Measurements from ENCODE around the gene INO80B. TPM values are rescaled to one million over a fixed set of nuclear protein-coding genes. Genes with fewer than 3 reads are reported as not detected.
A peak's percentile ranks its signal among the peaks of the same experiment; 100 is the strongest.
"Not testable (repeated sequence)": the region's sequence is repeated elsewhere in the genome, so short reads cannot be mapped to it uniquely, and the experiment has no call there.

INO80B gene
- polyA plus RNA-seq, 1 donor from 2014 or later: 35.2 TPM

GRCh38 chr2:74441690-74442482 lies 13.0 kb upstream of the INO80B start, which contains the start of gene RTKN:
Gene RTKN (minus strand): TSS chr2:74441937. CDS start chr2:74441816, 121 bp downstream.
- H4K20me1 ChIP-seq (ENCODE audit: insufficient read depth): no peaks in the 10 kb centered on the region
- peak within 1 kb of the TSS; percentile 21 for H2AFZ ChIP-seq (ENCODE audit: low read depth, low read length)
- no peaks in the 10 kb centered on the region for H3F3A ChIP-seq (ENCODE audit: insufficient read depth, low read length, poor library complexity, severe bottlenecking)
- no peaks in the 10 kb centered on the region for H3K9me2 ChIP-seq (ENCODE audit: insufficient read depth, low read length)
- H3K9ac ChIP-seq (ENCODE audit: low read length): peak within 1 kb of the TSS; percentile 45
- peak; percentile 29 for TF ChIP-seq EZH2 (IDR thresholded peaks at IDR 0.05; ENCODE audit: borderline replicate concordance, insufficient read depth, low read length, poor library complexity, severe bottlenecking)
- no peak for TF ChIP-seq REST (IDR thresholded peaks at IDR 0.05; ENCODE audit: borderline replicate concordance)
- no peak for TF ChIP-seq RAD21 (conservative IDR thresholded peaks at IDR 0.05)
- no peak for TF ChIP-seq MXI1 (conservative IDR thresholded peaks at IDR 0.05; ENCODE audit: poor library complexity, severe bottlenecking)
- no peak within 1 kb of the TSS for H3K27ac ChIP-seq (ENCODE audit: low read length)
- peak within 1 kb of the TSS; percentile 57 for H3K4me3 ChIP-seq (ENCODE audit: low read length)
- no peaks in the 10 kb centered on the region for H3K36me3 ChIP-seq (ENCODE audit: insufficient read depth, low read length)
- H3K79me2 ChIP-seq (replicated peaks; ENCODE audit: insufficient read depth, low read length): no peaks in the 10 kb centered on the region
- no peaks in the 10 kb centered on the region for H3K9me3 ChIP-seq (ENCODE audit: low read length)
- peaks cover 29% of the 10 kb centered on the region for H3K27me3 ChIP-seq (ENCODE audit: insufficient read depth, low read depth, low read length)
- no peak within 1 kb of the TSS for H3K4me2 ChIP-seq (ENCODE audit: low read length)

GRCh38 chr2:74442483-74443297 lies 12.2 kb upstream of the INO80B start:
- H3K9me2 ChIP-seq (ENCODE audit: insufficient read depth, low read length); H3K27ac ChIP-seq (ENCODE audit: low read length); H3K9ac ChIP-seq (ENCODE audit: low read length); H3K4me3 ChIP-seq (ENCODE audit: low read length); H2AFZ ChIP-seq (ENCODE audit: low read depth, low read length); H3F3A ChIP-seq (ENCODE audit: insufficient read depth, low read length, poor library complexity, severe bottlenecking); H3K36me3 ChIP-seq (ENCODE audit: insufficient read depth, low read length); H3K79me2 ChIP-seq (replicated peaks; ENCODE audit: insufficient read depth, low read length); H3K4me2 ChIP-seq (ENCODE audit: low read length); H3K9me3 ChIP-seq (ENCODE audit: low read length); H4K20me1 ChIP-seq (ENCODE audit: insufficient read depth): not testable (repeated sequence)
- peaks cover 29% of the 10 kb centered on the region for H3K27me3 ChIP-seq (ENCODE audit: insufficient read depth, low read depth, low read length)

- Histone ChIP-seq H3K4me2 (ENCODE audit: low read length) (no peak overlapping the region), H2AFZ (ENCODE audit: low read depth, low read length) (no peak overlapping the region), H3K4me3 (ENCODE audit: low read length) (no peak overlapping the region), H4K20me1 (ENCODE audit: insufficient read depth) (no peaks in the 10 kb centered on the region), H3F3A (ENCODE audit: insufficient read depth, low read length, poor library complexity, severe bottlenecking) (no peaks in the 10 kb centered on the region), H3K36me3 (ENCODE audit: insufficient read depth, low read length) (no peaks in the 10 kb centered on the region), H3K9me3 (ENCODE audit: low read length) (no peaks in the 10 kb centered on the region), H3K27me3 (ENCODE audit: insufficient read depth, low read depth, low read length) (peaks cover 29% of the 10 kb centered on the region), H3K79me2 (replicated peaks; ENCODE audit: insufficient read depth, low read length) (no peaks in the 10 kb centered on the region), H3K27ac (ENCODE audit: low read length) (no peak overlapping the region), H3K9ac (ENCODE audit: low read length) (no peak overlapping the region), H3K9me2 (ENCODE audit: insufficient read depth, low read length) (no peaks in the 10 kb centered on the region)
- no peak for TF ChIP-seq MXI1 (conservative IDR thresholded peaks at IDR 0.05; ENCODE audit: poor library complexity, severe bottlenecking)
- no peak for TF ChIP-seq SMC3 (conservative IDR thresholded peaks at IDR 0.05; ENCODE audit: poor library complexity)
- TF ChIP-seq POLR2AphosphoS5 (IDR thresholded peaks at IDR 0.05): no peak
- no peak for TF ChIP-seq EP300 (conservative IDR thresholded peaks at IDR 0.05; ENCODE audit: poor library complexity, severe bottlenecking)
- no peak for TF ChIP-seq REST (IDR thresholded peaks at IDR 0.05; ENCODE audit: borderline replicate concordance)
- TF ChIP-seq EZH2 (IDR thresholded peaks at IDR 0.05; ENCODE audit: borderline replicate concordance, insufficient read depth, low read length, poor library complexity, severe bottlenecking): no peak
- TF ChIP-seq CTCF (IDR thresholded peaks at IDR 0.05; ENCODE audit: poor library complexity, severe bottlenecking): no peak
- no peak for TF ChIP-seq TAF1 (IDR thresholded peaks at IDR 0.05; ENCODE audit: low read depth)
- no peak for TF ChIP-seq RAD21 (conservative IDR thresholded peaks at IDR 0.05)
Observed at GRCh38 chr2:74444498-74445318, 10.2 kb upstream of the INO80B start.

Data from neural cell (in vitro differentiated cells).